ENCODE data around the gene SLIT1.

DNA sequence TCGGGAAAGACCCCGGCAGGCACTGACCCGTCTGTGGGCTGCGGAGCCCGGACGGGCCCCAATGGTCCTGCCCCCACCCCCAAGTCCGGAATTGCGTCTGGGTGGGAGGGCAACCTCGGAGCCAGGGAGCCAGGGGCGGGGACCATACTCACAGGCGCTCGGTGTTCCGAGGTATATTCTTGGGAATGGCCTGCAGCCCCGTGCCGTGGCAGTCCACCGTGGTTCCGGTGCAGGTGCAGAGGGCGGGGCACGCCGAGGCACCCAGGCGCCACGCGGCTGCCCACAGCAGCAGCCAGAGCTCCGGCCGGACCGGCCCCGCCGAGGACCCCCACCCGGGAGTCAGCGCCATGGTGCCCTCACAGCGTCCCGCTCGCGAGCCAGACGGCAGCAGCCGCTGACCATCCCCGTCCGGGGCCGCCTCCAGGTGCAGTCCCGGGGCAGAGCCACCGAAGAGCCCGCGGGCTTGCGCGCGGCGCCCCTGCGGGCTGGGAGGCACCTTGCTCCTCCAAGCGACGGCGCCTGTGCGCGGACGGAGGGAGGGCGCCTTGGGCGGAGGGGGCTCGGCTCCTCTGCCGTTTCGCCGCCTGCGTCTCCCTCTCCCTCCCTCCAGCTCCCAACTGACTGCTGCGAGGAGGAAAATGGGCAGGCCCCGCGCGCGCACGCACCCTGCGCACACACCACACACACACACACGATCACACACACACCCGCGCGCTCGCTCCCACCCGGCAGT, at the start of gene SLIT1:
- TF ChIP-seq, protein P1, sequence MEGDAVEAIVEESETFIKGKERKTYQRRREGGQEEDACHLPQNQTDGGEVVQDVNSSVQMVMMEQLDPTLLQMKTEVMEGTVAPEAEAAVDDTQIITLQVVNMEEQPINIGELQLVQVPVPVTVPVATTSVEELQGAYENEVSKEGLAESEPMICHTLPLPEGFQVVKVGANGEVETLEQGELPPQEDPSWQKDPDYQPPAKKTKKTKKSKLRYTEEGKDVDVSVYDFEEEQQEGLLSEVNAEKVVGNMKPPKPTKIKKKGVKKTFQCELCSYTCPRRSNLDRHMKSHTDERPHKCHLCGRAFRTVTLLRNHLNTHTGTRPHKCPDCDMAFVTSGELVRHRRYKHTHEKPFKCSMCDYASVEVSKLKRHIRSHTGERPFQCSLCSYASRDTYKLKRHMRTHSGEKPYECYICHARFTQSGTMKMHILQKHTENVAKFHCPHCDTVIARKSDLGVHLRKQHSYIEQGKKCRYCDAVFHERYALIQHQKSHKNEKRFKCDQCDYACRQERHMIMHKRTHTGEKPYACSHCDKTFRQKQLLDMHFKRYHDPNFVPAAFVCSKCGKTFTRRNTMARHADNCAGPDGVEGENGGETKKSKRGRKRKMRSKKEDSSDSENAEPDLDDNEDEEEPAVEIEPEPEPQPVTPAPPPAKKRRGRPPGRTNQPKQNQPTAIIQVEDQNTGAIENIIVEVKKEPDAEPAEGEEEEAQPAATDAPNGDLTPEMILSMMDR (optimal IDR thresholded peaks at IDR 0.05 in 1 of 3, IDR thresholded peaks at IDR 0.05 in 1 of 3, conservative IDR thresholded peaks at IDR 0.05 in 1 of 3; ENCODE audit: extremely low read depth in 1 of 3, insufficient read depth in 2 of 3, low read length in 3 of 3) = no peak
- peak; percentile 71 for TF ChIP-seq EZH2 (IDR thresholded peaks at IDR 0.05; ENCODE audit: low read length)

All from keratinocyte (primary cell).